Diencephalon (tissue), 1 donor: ENCODE measurements around the gene S100Z. TPM values are rescaled to one million over a fixed set of nuclear protein-coding genes. Genes with fewer than 3 reads are reported as not detected.

Experiments used
- small RNA-seq: library from RNA; depleted of rRNA; stranded (forward); fragments of <200 nt; gene quantifications from one replicate; pipeline ENCODE3, GENCODE V24; 2014
- total RNA-seq: library from RNA; depleted of rRNA; stranded (reverse); fragments of >200 nt; gene quantifications from one replicate; pipeline ENCODE4 v1.2.3, GENCODE V29; 2014

Gene S100Z
- not detected for total RNA-seq

DNA sequence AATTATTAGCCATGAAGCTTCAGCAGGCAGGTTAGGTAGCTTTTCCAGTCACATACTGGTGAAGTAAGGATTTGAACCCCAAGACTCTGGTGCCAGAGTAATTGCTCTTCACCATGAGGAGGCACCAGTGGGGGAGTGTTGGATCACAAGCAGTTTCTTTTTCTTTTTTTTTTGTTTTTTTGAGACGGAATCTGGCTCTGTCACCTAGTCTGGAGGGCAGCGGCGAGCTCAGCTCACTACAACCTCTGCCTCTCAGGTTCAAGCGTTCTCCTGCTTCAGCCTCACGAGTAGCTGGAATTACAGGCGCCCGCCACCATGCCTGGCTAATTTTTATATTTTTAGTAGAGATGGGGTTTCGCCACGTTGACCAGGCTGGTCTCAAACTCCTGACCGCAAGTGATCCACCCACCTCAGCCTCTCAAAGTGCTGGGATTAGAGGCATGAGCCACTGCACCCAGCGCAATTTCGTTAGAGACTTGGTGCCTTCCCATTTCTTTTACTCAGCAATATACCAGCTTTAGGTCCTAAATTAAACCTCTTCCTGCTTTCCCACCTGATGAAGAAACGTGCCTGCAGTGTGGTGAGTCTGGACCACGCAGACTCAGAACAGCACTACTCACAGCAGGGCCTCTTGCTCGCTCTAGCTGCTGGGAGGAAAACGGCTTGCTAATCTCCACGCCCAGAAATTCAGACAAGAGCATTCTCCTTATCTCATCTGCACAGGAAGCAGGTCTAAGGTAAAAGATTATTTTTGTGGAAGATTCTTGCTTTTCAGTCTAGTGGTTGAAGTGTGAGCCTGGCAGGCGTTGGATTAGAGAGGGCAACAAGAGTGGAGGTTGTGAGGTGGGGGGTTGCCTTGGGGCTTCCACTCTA lies at the start of gene S100Z:
S100Z (plus strand) TSS at position 596 of the 873 bp plus-strand sequence. CDS start 25,346 bp downstream, outside the sequence.

DNA sequence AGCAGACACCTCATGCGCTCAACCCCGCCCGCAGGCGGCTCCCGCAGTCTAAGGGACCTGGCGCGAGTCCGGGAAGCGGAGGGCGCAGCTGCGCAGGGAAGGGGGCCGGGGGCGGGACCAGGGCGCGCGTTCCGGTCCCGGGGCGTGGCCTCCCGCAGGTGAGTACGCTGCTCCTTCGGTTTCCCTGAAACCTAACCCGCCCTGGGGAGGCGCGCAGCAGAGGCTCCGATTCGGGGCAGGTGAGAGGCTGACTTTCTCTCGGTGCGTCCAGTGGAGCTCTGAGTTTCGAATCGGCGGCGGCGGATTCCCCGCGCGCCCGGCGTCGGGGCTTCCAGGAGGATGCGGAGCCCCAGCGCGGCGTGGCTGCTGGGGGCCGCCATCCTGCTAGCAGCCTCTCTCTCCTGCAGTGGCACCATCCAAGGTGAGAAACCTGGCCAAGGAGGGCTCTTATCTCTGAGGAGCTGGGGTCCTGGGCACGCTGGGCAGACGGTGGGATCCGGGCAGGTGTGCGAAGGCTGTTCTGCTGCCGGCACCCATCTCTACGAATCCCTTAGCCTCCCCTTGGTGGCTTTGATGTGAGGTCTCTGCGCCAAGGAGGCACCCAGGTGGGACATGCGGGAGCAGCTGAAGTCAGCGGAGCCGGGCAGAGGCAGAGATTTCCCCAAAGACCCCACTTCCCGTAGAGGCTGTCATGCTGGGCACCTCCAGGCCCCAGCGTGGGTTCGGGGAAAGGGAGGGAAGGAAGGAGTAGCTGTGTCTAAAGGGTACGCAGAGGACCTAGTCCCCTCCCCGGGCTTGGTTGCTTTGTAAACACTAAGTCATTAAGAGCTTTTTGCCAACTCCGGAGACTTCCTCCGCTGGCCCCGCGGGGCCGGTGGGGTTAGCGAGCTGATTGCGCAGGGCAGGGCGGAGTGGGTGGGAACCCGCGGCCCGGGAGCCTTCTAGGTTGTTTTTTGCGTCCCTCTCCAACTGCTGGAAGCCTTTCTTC lies 30.7 kb upstream of the S100Z start, which contains the start of gene F2RL1:
F2RL1 (plus strand) TSS at position 187 of the 988 bp plus-strand sequence; CDS start at position 340, 153 bp downstream.

DNA sequence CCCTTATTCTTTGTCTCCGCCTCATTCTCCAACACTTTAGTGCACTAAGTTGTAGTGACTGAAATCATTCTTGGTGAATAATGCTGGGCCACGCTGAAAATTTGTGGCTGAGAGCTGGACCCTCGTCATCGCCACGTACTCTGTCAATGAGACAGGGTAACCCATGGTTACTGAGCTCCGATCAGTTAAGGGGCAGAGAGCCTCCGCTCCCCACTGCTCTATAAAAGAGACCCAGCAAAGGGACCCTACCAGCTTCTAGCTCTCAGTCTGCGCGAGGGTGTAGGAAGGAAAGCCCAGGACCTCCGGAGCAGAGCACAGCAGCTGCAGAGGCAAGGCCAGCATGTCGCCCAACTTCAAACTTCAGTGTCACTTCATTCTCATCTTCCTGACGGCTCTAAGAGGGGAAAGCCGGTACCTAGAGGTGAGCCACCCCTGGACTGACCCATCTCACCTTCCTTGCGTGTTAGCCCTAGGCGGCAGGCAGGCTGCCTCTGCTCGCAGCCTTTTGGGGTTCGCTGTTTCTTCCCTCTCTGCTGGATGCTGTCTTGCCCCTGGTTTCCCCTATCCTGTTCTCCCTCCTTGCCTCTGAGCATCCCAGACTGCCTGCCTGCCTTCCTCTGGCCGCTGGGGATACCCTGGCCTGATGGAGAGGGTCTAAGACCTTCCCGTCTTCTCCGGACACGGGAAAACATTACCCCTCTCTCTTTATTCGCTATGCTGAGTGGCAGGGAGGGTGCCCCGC lies 103.2 kb downstream of the S100Z start, which contains the start of gene CRHBP:
CRHBP (plus strand) TSS at position 251 of the 742 bp plus-strand sequence; CDS start at position 341, 90 bp downstream.

Small RNA genes within 50 kb of the gene (small RNA-seq; reads per million reads assigned to genes)
- gene RN7SL208P, result not detected
- gene RNU6ATAC36P, result not detected

Other genes starting within 250 kb of the S100Z start
- gene F2RL2, start 226.6 kb upstream of the S100Z start, total RNA-seq, result 1.2 TPM
- gene F2R, start 133.9 kb upstream of the S100Z start, total RNA-seq, result 28.6 TPM
- 3.0 TPM for gene F2RL1, start 31.0 kb upstream of the S100Z start, total RNA-seq
- 17.8 TPM for gene CRHBP, start 103.0 kb downstream of the S100Z start, total RNA-seq
- 38.5 TPM for gene AGGF1, start 180.4 kb downstream of the S100Z start, total RNA-seq
- 4.4 TPM for gene ZBED3, start 237.3 kb downstream of the S100Z start, total RNA-seq